HepG2 (cell line): ENCODE measurements around the gene HSF2BP. TPM values are rescaled to one million over a fixed set of nuclear protein-coding genes. Genes with fewer than 3 reads are reported as not detected.
A peak's percentile ranks its signal among the peaks of the same experiment; 100 is the strongest.

ENCODE experiments used
- ADNP ChIP-seq: sonication (generic); formaldehyde crosslinking; IDR thresholded peaks from 2 replicates; pipeline ENCODE4 v1.4.0; 2020; ENCODE audit warnings: missing genetic modification reagents
- CAMTA2 ChIP-seq: sonication (generic); formaldehyde crosslinking; IDR thresholded peaks from 2 replicates; pipeline ENCODE4 v1.4.0; 2020; ENCODE audit warnings: mild to moderate bottlenecking, missing genetic modification reagents, borderline replicate concordance
- CBX5 ChIP-seq: sonication (generic); formaldehyde crosslinking; IDR thresholded peaks from 2 replicates; pipeline ENCODE4 v1.4.0; 2020; ENCODE audit warnings: missing genetic modification reagents, borderline replicate concordance
- DNMT1 ChIP-seq: sonication (generic); formaldehyde crosslinking; IDR thresholded peaks from 2 replicates; pipeline ENCODE4 v1.5.1; 2020; ENCODE audit warnings: mild to moderate bottlenecking, missing genetic modification reagents
- EHMT2 ChIP-seq: fragments of 200-600 bp; sonication (generic); IDR thresholded peaks from 2 replicates; pipeline ENCODE4 v1.7.0; 2017; ENCODE audit warnings: antibody characterized with exemption, low read depth, low read length, borderline replicate concordance
- HCFC1 ChIP-seq: fragments of 150-350 bp; IDR thresholded peaks from 2 replicates; pipeline ENCODE4 v1.6.1; 2014; ENCODE audit warnings: low read depth, low read length
- HDAC1 ChIP-seq: sonication (generic); formaldehyde crosslinking; IDR thresholded peaks from 2 replicates; pipeline ENCODE4 v1.5.1; 2020; ENCODE audit warnings: mild to moderate bottlenecking, missing genetic modification reagents
- HMG20A ChIP-seq: IDR thresholded peaks from 2 replicates; pipeline ENCODE4 v1.6.1; 2016; ENCODE audit warnings: borderline replicate concordance
- HOXA7 ChIP-seq: sonication (generic); formaldehyde crosslinking; IDR thresholded peaks from 2 replicates; pipeline ENCODE4 v1.8.1; 2022; ENCODE audit warnings: mild to moderate bottlenecking, missing genetic modification reagents, moderate library complexity
- MLLT10 ChIP-seq: sonication (generic); formaldehyde crosslinking; IDR thresholded peaks from 2 replicates; pipeline ENCODE4 v1.4.0; 2020; ENCODE audit warnings: missing genetic modification reagents
- NFKBIZ ChIP-seq: IDR thresholded peaks from 2 replicates; pipeline ENCODE4 v1.6.1; 2018; ENCODE audit warnings: missing genetic modification reagents, missing compliant biosample characterization
- NRL ChIP-seq: sonication (generic); formaldehyde crosslinking; IDR thresholded peaks from 2 replicates; pipeline ENCODE4 v1.5.0; 2020; ENCODE audit warnings: missing genetic modification reagents, mild to moderate bottlenecking, moderate library complexity, borderline replicate concordance
- PAF1 ChIP-seq: IDR thresholded peaks from 2 replicates; pipeline ENCODE4 v1.6.1; 2016; ENCODE audit warnings: missing genetic modification reagents, missing compliant biosample characterization
- POLR2AphosphoS2 ChIP-seq: IDR thresholded peaks from 2 replicates; pipeline ENCODE4 v1.6.1; 2011; ENCODE audit warnings: low read depth, low read length, improper control_type of control experiment
- SALL1 ChIP-seq: sonication (generic); formaldehyde crosslinking; IDR thresholded peaks from 2 replicates; pipeline ENCODE4 v1.8.0; 2022; ENCODE audit warnings: mild to moderate bottlenecking, missing genetic modification reagents
- SIN3B ChIP-seq: fragments of 150-350 bp; IDR thresholded peaks from 2 replicates; pipeline ENCODE4 v1.6.1; 2014; ENCODE audit warnings: low read length
- SRSF9 ChIP-seq: fragments of 200-400 bp; formaldehyde crosslinking; IDR thresholded peaks from 2 replicates; pipeline ENCODE4 v1.6.1; 2018; ENCODE audit warnings: borderline replicate concordance, mild to moderate bottlenecking, low read depth, low read length; ENCODE audit not compliant: insufficient read depth, poor library complexity, severe bottlenecking
- SYNCRIP ChIP-seq: fragments of 200-400 bp; formaldehyde crosslinking; IDR thresholded peaks from 2 replicates; pipeline ENCODE4 v1.6.1; 2018; ENCODE audit warnings: mild to moderate bottlenecking, low read depth, low read length; ENCODE audit not compliant: insufficient read depth
- ZFP36L1 ChIP-seq: sonication (generic); formaldehyde crosslinking; IDR thresholded peaks from 2 replicates; pipeline ENCODE4 v1.8.0; 2022; ENCODE audit warnings: mild to moderate bottlenecking, missing genetic modification reagents, moderate library complexity
- ZNF205 ChIP-seq: IDR thresholded peaks from 2 replicates; pipeline ENCODE4 v1.6.1; 2018; ENCODE audit warnings: missing biosample characterization, missing genetic modification reagents
- ZNF235 ChIP-seq: sonication (generic); formaldehyde crosslinking; IDR thresholded peaks from 2 replicates; pipeline ENCODE4 v1.8.1; 2023; ENCODE audit warnings: mild to moderate bottlenecking, missing genetic modification reagents, borderline replicate concordance
- ZNF350 ChIP-seq: sonication (generic); formaldehyde crosslinking; IDR thresholded peaks from 2 replicates; pipeline ENCODE4 v1.4.0; 2020; ENCODE audit warnings: mild to moderate bottlenecking, low read depth, missing genetic modification reagents, borderline replicate concordance
- ZNF577 ChIP-seq: sonication (generic); formaldehyde crosslinking; IDR thresholded peaks from 2 replicates; pipeline ENCODE4 v1.4.0; 2020; ENCODE audit warnings: mild to moderate bottlenecking, low read depth, missing genetic modification reagents, borderline replicate concordance
- ZNF674 ChIP-seq: sonication (generic); formaldehyde crosslinking; IDR thresholded peaks from 2 replicates; pipeline ENCODE4 v1.5.0; 2020; ENCODE audit warnings: low read depth, mild to moderate bottlenecking, missing genetic modification reagents
- ZNF747 ChIP-seq: sonication (generic); formaldehyde crosslinking; IDR thresholded peaks from 2 replicates; pipeline ENCODE4 v1.8.1; 2023; ENCODE audit warnings: missing genetic modification reagents, mild to moderate bottlenecking, borderline replicate concordance
- ZXDC ChIP-seq: sonication (generic); formaldehyde crosslinking; IDR thresholded peaks from 2 replicates; pipeline ENCODE4 v1.5.0; 2020; ENCODE audit warnings: mild to moderate bottlenecking, missing genetic modification reagents
- polyA plus RNA-seq, 8 experiments: library from polyadenylated mRNA; depleted of rRNA in 3 of 8; stranded (reverse) in 7 of 8; unstranded in 1 of 8; fragments of >200 nt; fragmentation: Illumina TruSeq in 4 of 8; extraction: Trizol in 4 of 8; gene quantifications; 2 replicates each; pipeline versions ENCODE4 v1.2.1 to v1.2.3, GENCODE V29; 2011 to 2016; ENCODE audit warnings: low read depth in 4 of 8, missing spikeins in 1 of 8, mixed read lengths in 1 of 8; ENCODE audit not compliant: insufficient read depth in 1 of 8
- total RNA-seq, 5 experiments: library from RNA; depleted of rRNA; stranded (reverse); fragments of >200 nt; fragmentation: Illumina TruSeq; extraction: Trizol; gene quantifications; 2 replicates each; pipeline ENCODE4 v1.2.3, GENCODE V29; 2016; ENCODE audit warnings: low read depth in 1 of 5
- TF ChIP-seq, protein P1 (sequence below): sonication (generic); formaldehyde crosslinking; IDR thresholded peaks from 2 replicates; pipeline ENCODE4 v1.4.0; 2020; ENCODE audit warnings: missing genetic modification reagents

The HSF2BP gene
- total and polyA plus RNA-seq, 2 of the 13 experiments (the other 11 are each of a cell fraction or from before 2014, with no cell fraction given), result 0.67 to 2.2 TPM

DNA sequence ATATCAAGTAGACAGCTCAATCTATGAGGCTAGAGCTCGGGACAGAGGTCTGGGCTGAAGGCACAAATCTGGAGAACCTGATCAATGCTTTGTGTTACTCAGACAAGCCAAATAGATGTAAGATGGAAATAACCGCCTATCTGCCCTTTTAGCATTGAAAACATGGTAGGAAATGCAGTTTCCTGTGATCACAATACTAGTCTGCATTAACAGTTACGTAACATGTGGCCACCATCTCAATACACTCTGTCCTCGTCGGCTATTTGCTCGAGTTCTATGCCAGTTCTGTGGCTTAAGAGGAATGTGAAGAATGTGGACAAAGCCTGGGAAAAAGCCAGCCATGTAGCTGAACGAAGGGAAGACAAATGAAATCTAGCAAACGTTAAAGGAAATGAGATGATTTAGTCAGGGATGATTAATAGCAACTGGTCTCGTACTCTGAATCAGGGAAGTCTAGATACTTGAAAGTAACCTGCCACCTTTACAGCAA, 73.3 kb downstream of the HSF2BP start (continued):
- TF ChIP-seq ZFP36L1 (CRISPR knock-in tag) (no peak), NFKBIZ (CRISPR knock-in tag) (no peak), SALL1 (CRISPR knock-in tag) (peak; percentile 76; the same call in 1 of the 2 replicates), ZNF577 (CRISPR knock-in tag) (no peak), ZXDC (no peak), ZNF350 (CRISPR knock-in tag) (no peak), EHMT2 (no peak; the same call in 1 of the 2 replicates), SRSF9 (no peak), POLR2AphosphoS2 (no peak), ZNF205 (no peak; the same call in 1 of the 2 replicates), ADNP (CRISPR knock-in tag) (no peak), SYNCRIP (no peak), CAMTA2 (no peak), CBX5 (no peak), ZNF747 (CRISPR knock-in tag) (no peak), PAF1 (no peak), NRL (CRISPR knock-in tag) (no peak), HMG20A (CRISPR knock-in tag) (peak; percentile 87; the same call in 1 of the 2 replicates), ZNF674 (CRISPR knock-in tag) (no peak), SIN3B (no peak), HDAC1 (CRISPR knock-in tag) (peak; percentile 62; the same call in 1 of the 2 replicates), MLLT10 (CRISPR knock-in tag) (no peak), DNMT1 (CRISPR knock-in tag) (no peak), HCFC1 (no peak), HOXA7 (no peak), ZNF235 (CRISPR knock-in tag) (no peak)
- TF ChIP-seq, protein P1, sequence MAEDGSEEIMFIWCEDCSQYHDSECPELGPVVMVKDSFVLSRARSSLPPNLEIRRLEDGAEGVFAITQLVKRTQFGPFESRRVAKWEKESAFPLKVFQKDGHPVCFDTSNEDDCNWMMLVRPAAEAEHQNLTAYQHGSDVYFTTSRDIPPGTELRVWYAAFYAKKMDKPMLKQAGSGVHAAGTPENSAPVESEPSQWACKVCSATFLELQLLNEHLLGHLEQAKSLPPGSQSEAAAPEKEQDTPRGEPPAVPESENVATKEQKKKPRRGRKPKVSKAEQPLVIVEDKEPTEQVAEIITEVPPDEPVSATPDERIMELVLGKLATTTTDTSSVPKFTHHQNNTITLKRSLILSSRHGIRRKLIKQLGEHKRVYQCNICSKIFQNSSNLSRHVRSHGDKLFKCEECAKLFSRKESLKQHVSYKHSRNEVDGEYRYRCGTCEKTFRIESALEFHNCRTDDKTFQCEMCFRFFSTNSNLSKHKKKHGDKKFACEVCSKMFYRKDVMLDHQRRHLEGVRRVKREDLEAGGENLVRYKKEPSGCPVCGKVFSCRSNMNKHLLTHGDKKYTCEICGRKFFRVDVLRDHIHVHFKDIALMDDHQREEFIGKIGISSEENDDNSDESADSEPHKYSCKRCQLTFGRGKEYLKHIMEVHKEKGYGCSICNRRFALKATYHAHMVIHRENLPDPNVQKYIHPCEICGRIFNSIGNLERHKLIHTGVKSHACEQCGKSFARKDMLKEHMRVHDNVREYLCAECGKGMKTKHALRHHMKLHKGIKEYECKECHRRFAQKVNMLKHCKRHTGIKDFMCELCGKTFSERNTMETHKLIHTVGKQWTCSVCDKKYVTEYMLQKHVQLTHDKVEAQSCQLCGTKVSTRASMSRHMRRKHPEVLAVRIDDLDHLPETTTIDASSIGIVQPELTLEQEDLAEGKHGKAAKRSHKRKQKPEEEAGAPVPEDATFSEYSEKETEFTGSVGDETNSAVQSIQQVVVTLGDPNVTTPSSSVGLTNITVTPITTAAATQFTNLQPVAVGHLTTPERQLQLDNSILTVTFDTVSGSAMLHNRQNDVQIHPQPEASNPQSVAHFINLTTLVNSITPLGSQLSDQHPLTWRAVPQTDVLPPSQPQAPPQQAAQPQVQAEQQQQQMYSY (CRISPR knock-in tag), result no peak
